ENCODE data around the gene ACVR1C. TPM values are rescaled to one million over a fixed set of nuclear protein-coding genes. Genes with fewer than 3 reads are reported as not detected.

ACVR1C gene
- total RNA-seq, 1 experiment from 2014 or later, result 1.2 TPM

DNA sequence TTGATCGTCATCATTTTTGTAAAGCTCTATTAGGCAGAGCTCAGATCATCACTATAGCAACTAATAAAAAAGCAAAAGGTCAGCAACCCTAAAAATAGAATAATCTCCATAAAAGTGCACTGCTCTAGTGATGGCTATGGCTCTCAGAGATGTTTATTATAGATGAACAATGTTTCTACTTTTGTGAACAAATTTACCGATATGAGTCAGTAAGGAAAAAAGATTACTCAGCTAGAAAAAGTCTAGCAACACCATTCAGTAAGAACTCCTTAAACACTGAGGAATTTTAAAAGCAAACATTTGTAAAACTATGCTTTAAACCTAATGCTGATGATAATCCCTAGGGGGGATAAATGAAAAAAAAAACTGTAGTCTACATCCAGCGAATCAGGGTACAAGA lies 69.6 kb downstream of the ACVR1C start:
- Histone ChIP-seq H2AFZ (ENCODE audit: low read depth, low read length, poor library complexity, severe bottlenecking) (no peak overlapping the region), H3K36me3 (ENCODE audit: control insufficient read depth in 1 of 2, insufficient read depth in 2 of 2, low read length in 2 of 2) (no peaks in the 10 kb centered on the region), H3K4me3 (replicated peaks in 1 of 2; ENCODE audit: low read depth in 1 of 2, low read length in 2 of 2) (no peak overlapping the region), H3K4me1 (ENCODE audit: control insufficient read depth in 1 of 2, insufficient read depth in 2 of 2, low read length in 2 of 2) (no peaks in the 10 kb centered on the region), H3K9me2 (ENCODE audit: insufficient read depth) (no peaks in the 10 kb centered on the region), H3K27ac (ENCODE audit: low read depth, low read length) (no peak overlapping the region), H3K79me2 (ENCODE audit: insufficient read depth, low read length) (no peaks in the 10 kb centered on the region), H3K27me3 (ENCODE audit: insufficient read depth, low read length) (no peaks in the 10 kb centered on the region), H4K20me1 (ENCODE audit: insufficient read depth) (no peaks in the 10 kb centered on the region), H3K9ac (ENCODE audit: low read length) (no peak overlapping the region), H3K4me2 (ENCODE audit: low read length) (no peak overlapping the region), H3K9me3 (ENCODE audit: control insufficient read depth in 1 of 2, insufficient read depth in 1 of 2, low read depth in 1 of 2, low read length in 2 of 2) (no peaks in the 10 kb centered on the region)
- intact Hi-C loops (cut with micrococcal nuclease), result no loop called here
- no TSS peak for BruUV-seq (replicated peaks)
- CTCF ChIA-PET, result no interaction called here
- DNase-seq (ENCODE audit: low read depth, low spot score) (no peak), ATAC-seq (no peak)
- no peak for TF ChIP-seq YY1 (IDR thresholded peaks at IDR 0.05; ENCODE audit: extremely low read depth, insufficient replicate concordance, low read depth, low read length)
- no peak for TF ChIP-seq JUND (IDR thresholded peaks at IDR 0.05)
- no peak for TF ChIP-seq SP1 (IDR thresholded peaks at IDR 0.05; ENCODE audit: low read depth)
- TF ChIP-seq, protein P1, sequence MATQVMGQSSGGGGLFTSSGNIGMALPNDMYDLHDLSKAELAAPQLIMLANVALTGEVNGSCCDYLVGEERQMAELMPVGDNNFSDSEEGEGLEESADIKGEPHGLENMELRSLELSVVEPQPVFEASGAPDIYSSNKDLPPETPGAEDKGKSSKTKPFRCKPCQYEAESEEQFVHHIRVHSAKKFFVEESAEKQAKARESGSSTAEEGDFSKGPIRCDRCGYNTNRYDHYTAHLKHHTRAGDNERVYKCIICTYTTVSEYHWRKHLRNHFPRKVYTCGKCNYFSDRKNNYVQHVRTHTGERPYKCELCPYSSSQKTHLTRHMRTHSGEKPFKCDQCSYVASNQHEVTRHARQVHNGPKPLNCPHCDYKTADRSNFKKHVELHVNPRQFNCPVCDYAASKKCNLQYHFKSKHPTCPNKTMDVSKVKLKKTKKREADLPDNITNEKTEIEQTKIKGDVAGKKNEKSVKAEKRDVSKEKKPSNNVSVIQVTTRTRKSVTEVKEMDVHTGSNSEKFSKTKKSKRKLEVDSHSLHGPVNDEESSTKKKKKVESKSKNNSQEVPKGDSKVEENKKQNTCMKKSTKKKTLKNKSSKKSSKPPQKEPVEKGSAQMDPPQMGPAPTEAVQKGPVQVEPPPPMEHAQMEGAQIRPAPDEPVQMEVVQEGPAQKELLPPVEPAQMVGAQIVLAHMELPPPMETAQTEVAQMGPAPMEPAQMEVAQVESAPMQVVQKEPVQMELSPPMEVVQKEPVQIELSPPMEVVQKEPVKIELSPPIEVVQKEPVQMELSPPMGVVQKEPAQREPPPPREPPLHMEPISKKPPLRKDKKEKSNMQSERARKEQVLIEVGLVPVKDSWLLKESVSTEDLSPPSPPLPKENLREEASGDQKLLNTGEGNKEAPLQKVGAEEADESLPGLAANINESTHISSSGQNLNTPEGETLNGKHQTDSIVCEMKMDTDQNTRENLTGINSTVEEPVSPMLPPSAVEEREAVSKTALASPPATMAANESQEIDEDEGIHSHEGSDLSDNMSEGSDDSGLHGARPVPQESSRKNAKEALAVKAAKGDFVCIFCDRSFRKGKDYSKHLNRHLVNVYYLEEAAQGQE (IDR thresholded peaks at IDR 0.05; ENCODE audit: low read depth), result no peak
- TF ChIP-seq EZH2phosphoT487 (IDR thresholded peaks at IDR 0.05; ENCODE audit: borderline replicate concordance), result no peak
- no peak for TF ChIP-seq RAD21 (IDR thresholded peaks at IDR 0.05; ENCODE audit: low read depth)
- TF ChIP-seq, protein P2, sequence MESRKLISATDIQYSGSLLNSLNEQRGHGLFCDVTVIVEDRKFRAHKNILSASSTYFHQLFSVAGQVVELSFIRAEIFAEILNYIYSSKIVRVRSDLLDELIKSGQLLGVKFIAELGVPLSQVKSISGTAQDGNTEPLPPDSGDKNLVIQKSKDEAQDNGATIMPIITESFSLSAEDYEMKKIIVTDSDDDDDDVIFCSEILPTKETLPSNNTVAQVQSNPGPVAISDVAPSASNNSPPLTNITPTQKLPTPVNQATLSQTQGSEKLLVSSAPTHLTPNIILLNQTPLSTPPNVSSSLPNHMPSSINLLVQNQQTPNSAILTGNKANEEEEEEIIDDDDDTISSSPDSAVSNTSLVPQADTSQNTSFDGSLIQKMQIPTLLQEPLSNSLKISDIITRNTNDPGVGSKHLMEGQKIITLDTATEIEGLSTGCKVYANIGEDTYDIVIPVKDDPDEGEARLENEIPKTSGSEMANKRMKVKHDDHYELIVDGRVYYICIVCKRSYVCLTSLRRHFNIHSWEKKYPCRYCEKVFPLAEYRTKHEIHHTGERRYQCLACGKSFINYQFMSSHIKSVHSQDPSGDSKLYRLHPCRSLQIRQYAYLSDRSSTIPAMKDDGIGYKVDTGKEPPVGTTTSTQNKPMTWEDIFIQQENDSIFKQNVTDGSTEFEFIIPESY (IDR thresholded peaks at IDR 0.05; ENCODE audit: extremely low read depth, insufficient replicate concordance, low read length), result no peak
- TF ChIP-seq ELF1 (IDR thresholded peaks at IDR 0.05; ENCODE audit: borderline replicate concordance, low read depth), result no peak
- no peak for TF ChIP-seq EZH2 (IDR thresholded peaks at IDR 0.05)
- TF ChIP-seq TCF7L2 (IDR thresholded peaks at IDR 0.05; ENCODE audit: borderline replicate concordance, extremely low read depth, insufficient read depth, insufficient read length), result no peak
- no peak for TF ChIP-seq POLR2A (IDR thresholded peaks at IDR 0.05; ENCODE audit: borderline replicate concordance, extremely low read depth, insufficient read depth, insufficient read length)
- TF ChIP-seq SIN3A (IDR thresholded peaks at IDR 0.05; ENCODE audit: low read depth), result no peak
- no peak for TF ChIP-seq POLR2AphosphoS5 (IDR thresholded peaks at IDR 0.05; ENCODE audit: low read depth, low read length)
- no peak for TF ChIP-seq CBX3 (IDR thresholded peaks at IDR 0.05; ENCODE audit: low read depth)
- TF ChIP-seq, protein P3, sequence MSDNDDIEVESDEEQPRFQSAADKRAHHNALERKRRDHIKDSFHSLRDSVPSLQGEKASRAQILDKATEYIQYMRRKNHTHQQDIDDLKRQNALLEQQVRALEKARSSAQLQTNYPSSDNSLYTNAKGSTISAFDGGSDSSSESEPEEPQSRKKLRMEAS (IDR thresholded peaks at IDR 0.05), result no peak
- TF ChIP-seq, protein P4, sequence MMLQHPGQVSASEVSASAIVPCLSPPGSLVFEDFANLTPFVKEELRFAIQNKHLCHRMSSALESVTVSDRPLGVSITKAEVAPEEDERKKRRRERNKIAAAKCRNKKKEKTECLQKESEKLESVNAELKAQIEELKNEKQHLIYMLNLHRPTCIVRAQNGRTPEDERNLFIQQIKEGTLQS (IDR thresholded peaks at IDR 0.05), result no peak
- RAD21 ChIA-PET (ENCODE audit: low non-redundant PET in 1 of 2, low total read pairs in 2 of 2, uncharacterized antibody in 2 of 2, unreplicated experiment in 2 of 2), result no interaction called here
- POLR2A ChIA-PET, result no interaction called here
